ENCODE results near the gene AK8.

DNA sequence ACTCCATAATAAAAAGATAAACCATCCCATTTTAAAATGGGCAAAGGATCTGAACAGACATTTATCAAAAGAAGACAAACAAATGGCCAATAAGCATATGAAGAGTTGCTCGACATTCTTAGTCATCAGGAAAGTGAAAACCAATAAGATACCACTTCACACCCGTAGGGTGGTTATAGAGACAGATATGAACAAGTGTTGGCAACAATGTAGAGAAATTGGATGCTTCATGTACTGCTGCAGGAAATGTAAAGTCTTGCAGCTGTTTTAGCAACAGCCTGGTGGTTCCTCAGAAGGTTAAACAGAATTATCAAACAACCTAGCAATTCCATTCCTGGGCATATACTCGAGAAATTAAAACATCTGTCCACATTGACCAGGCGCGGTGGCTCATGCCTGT is 165.3 kb downstream of the AK8 start:
- TF ChIP-seq POLR2A (IDR thresholded peaks at IDR 0.05): no peak
- no peak for TF ChIP-seq POLR2AphosphoS5 (IDR thresholded peaks at IDR 0.05)
- no peak for TF ChIP-seq EP300 (IDR thresholded peaks at IDR 0.05; ENCODE audit: low read depth)

Data from transverse colon (tissue), 3 donors.